Activated CD8-positive, alpha-beta T cell treated with anti-CD3 and anti-CD28 coated beads, Interleukin-2, amount 10 ng/mL, durations not matched to agents 7 days and 5 days (primary cell): ENCODE data around the gene LMF1. TPM values are rescaled to one million over a fixed set of nuclear protein-coding genes. Genes with fewer than 3 reads are reported as not detected.

Experiments used
- ATAC-seq: fragments of 150-1000 bp; cut with Tn5 transposase; one replicate; pipeline ENCODE4 v1.10.0; 2021; ENCODE audit warnings: moderate library complexity
- CTCF ChIA-PET: fragments of 350-600 bp; sonication (Branson Sonifier 250); formaldehyde crosslinking; loops from one replicate; lab custom pipeline; 2021; ENCODE audit warnings: antibody characterized with exemption; lab: Charles Lee
- POLR2A ChIA-PET: fragments of 350-600 bp; sonication (Branson Sonifier 250); formaldehyde crosslinking; loops from one replicate; lab custom pipeline; 2021; ENCODE audit warnings: antibody characterized with exemption; lab: Charles Lee
- DNase-seq: peaks from one replicate; pipeline ENCODE4 v3.0.0-alpha.2; 2020
- H3K27ac Mint-ChIP-seq: one replicate; pipeline ENCODE4 v1.8.0; 2021; ENCODE audit warnings: mild to moderate bottlenecking, mixed read lengths
- H3K27me3 Mint-ChIP-seq: one replicate; pipeline ENCODE4 v1.8.0; 2021; ENCODE audit warnings: low read depth, mixed read lengths
- H3K36me3 Mint-ChIP-seq: one replicate; pipeline ENCODE4 v1.8.0; 2021; ENCODE audit warnings: low read depth, mixed read lengths
- H3K4me1 Mint-ChIP-seq: one replicate; pipeline ENCODE4 v1.8.0; 2021; ENCODE audit warnings: low read depth, mixed read lengths
- H3K4me3 Mint-ChIP-seq: one replicate; pipeline ENCODE4 v1.8.0; 2021; ENCODE audit warnings: mild to moderate bottlenecking, mixed read lengths
- H3K9me3 Mint-ChIP-seq: one replicate; pipeline ENCODE4 v1.8.0; 2022; ENCODE audit warnings: mixed read lengths; ENCODE audit not compliant: insufficient read depth
- total RNA-seq, 2 experiments: library from RNA; stranded (reverse); gene quantifications; one replicate each; pipeline ENCODE4 v1.2.3, GENCODE V29; 2021

Gene LMF1
- total RNA-seq, 2 experiments from 2014 or later: 14.3 to 17.4 TPM

- Mint-ChIP-seq H3K9me3 (no peaks in the 10 kb centered on the region), H3K27me3 (peaks cover 3% of the 10 kb centered on the region), H3K4me3 (no peak overlapping the region), H3K27ac (no peak overlapping the region), H3K4me1 (peaks cover 14% of the 10 kb centered on the region), H3K36me3 (peaks cover 5% of the 10 kb centered on the region)
- ATAC-seq (no peak), DNase-seq (no peak)
- ChIA-PET CTCF (no interaction called here), POLR2A (no interaction called here)
These were observed 1.7 kb upstream of the LMF1 start for GRCh38 chr16:972316-973002.

GRCh38 chr16:971981-972315 lies 1.2 kb upstream of the LMF1 start:
- peaks cover 5% of the 10 kb centered on the region for H3K36me3 Mint-ChIP-seq
- DNase-seq: no peak
- no peak for ATAC-seq
- peaks cover 3% of the 10 kb centered on the region for H3K27me3 Mint-ChIP-seq
- H3K4me1 Mint-ChIP-seq: peaks cover 14% of the 10 kb centered on the region
- CTCF ChIA-PET: no interaction called here
- POLR2A ChIA-PET: no interaction called here
- no peak overlapping the region for H3K4me3 Mint-ChIP-seq
- no peak overlapping the region for H3K27ac Mint-ChIP-seq
- H3K9me3 Mint-ChIP-seq: no peaks in the 10 kb centered on the region

- ATAC-seq (no peak), DNase-seq (no peak)
- ChIA-PET POLR2A (interaction anchor here (0.7 kb wide), 1 partner anchor 653 kb away, joined by 4 read pairs; no protein-coding TSS in a partner anchor), CTCF (no interaction called here)
- Mint-ChIP-seq H3K9me3 (no peaks in the 10 kb centered on the region), H3K4me1 (peaks cover 14% of the 10 kb centered on the region), H3K4me3 (peak overlapping the region; percentile 41), H3K27ac (no peak overlapping the region), H3K27me3 (peaks cover 3% of the 10 kb centered on the region), H3K36me3 (peaks cover 8% of the 10 kb centered on the region)
These were observed 760 bp upstream of the LMF1 start for GRCh38 chr16:971582-971905.

- Mint-ChIP-seq H3K4me1 (peaks cover 14% of the 10 kb centered on the region), H3K9me3 (no peaks in the 10 kb centered on the region), H3K27me3 (peaks cover 3% of the 10 kb centered on the region), H3K27ac (peak overlapping the region; percentile 81), H3K4me3 (peak overlapping the region; percentile 78), H3K36me3 (peaks cover 17% of the 10 kb centered on the region)
- POLR2A ChIA-PET: interaction anchor here (0.6 kb wide), 1 partner anchor 204 kb away, joined by 3 read pairs; no protein-coding TSS in a partner anchor
- no peak for DNase-seq
- CTCF ChIA-PET: no interaction called here
- no peak for ATAC-seq
These were observed 408 bp downstream of the LMF1 start for GRCh38 chr16:970386-970765.

DNA sequence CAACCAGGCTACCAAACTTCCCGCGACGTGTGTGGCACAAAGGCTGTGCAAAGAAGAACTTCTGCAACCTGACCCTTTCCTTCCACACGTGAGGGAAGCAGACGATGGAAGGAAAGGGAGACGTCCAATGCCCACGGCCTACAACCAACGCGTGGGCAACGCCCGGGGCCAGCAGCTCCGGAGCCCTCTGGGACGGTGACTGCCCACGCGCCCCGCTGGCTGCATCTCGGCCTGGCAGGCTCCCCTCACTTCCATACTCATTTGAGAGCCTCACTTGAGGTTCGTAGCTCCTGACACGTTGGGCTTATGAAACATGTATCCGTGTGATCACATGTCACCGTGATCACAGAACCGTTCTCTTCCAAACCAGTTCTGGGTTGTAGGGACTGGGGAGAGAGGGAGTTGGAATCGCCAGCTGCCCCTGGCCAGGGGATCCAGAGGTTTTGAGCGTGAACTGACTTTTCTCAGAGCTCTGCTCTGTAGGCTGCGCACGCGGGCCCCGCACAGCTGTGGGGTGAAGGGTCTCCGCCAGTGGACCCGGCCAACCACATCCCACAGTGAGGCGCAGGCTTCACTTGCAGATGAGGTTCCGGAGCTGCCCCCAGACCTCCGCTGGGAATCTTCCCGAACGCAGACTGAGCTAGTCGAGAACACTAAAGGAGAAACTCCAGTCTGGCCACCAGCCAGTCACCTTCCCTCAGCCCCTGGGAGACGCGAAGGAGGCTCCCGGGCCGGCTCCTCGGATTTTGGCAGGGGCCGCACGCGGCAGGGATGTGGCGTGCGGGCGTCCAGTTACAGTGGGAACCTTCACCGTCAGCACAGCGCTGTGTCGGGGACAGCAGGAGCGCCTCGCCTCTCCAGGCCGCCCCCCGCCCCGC lies 1.0 kb downstream of the LMF1 start:
- peaks cover 3% of the 10 kb centered on the region for H3K27me3 Mint-ChIP-seq
- peak overlapping the region; percentile 78 for H3K4me3 Mint-ChIP-seq
- peaks cover 17% of the 10 kb centered on the region for H3K36me3 Mint-ChIP-seq
- H3K4me1 Mint-ChIP-seq: peaks cover 19% of the 10 kb centered on the region
- ATAC-seq (peak; percentile 6), DNase-seq (no peak)
- H3K27ac Mint-ChIP-seq: peak overlapping the region; percentile 69
- POLR2A ChIA-PET: interaction anchor here (0.6 kb wide), 1 partner anchor 203 kb away, joined by 3 read pairs; no protein-coding TSS in a partner anchor
- H3K9me3 Mint-ChIP-seq: no peaks in the 10 kb centered on the region
- CTCF ChIA-PET: no interaction called here

DNA sequence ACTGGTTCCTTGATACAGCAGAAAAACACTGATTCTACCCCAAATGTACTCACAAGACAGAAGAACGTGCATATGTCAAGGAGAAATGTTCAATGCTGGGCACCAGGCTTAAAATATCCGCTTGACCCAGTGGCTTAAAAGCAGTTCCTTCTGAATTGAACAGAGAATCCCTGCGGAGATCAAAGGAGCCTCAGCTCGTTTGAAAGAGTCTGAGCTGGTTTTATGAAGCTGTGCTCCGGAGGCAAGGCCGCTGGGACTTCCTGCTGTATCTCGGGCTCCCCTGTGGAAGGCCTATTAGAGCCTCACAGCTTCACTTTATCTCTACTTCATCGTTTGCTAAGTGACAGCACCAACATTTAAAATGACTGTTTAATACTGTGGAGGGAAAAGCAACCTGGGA lies 2.2 kb downstream of the LMF1 start:
- peak overlapping the region; percentile 62 for H3K4me3 Mint-ChIP-seq
- H3K4me1 Mint-ChIP-seq: peaks cover 29% of the 10 kb centered on the region
- ChIA-PET POLR2A (no interaction called here), CTCF (no interaction called here)
- no peak for DNase-seq
- no peak for ATAC-seq
- H3K9me3 Mint-ChIP-seq: no peaks in the 10 kb centered on the region
- peaks cover 17% of the 10 kb centered on the region for H3K36me3 Mint-ChIP-seq
- H3K27ac Mint-ChIP-seq: no peak overlapping the region
- H3K27me3 Mint-ChIP-seq: peaks cover 3% of the 10 kb centered on the region

GRCh38 chr16:967546-968295 lies 3.1 kb downstream of the LMF1 start:
- Mint-ChIP-seq H3K27me3 (peaks cover 3% of the 10 kb centered on the region), H3K27ac (no peak overlapping the region), H3K9me3 (no peaks in the 10 kb centered on the region), H3K36me3 (peaks cover 17% of the 10 kb centered on the region), H3K4me1 (peaks cover 34% of the 10 kb centered on the region), H3K4me3 (no peak overlapping the region)
- DNase-seq (no peak), ATAC-seq (no peak)
- CTCF ChIA-PET: no interaction called here
- POLR2A ChIA-PET: no interaction called here

GRCh38 chr16:967077-967541 lies 3.7 kb downstream of the LMF1 start:
- no peak for ATAC-seq
- ChIA-PET POLR2A (no interaction called here), CTCF (no interaction called here)
- Mint-ChIP-seq H3K27me3 (peaks cover 3% of the 10 kb centered on the region), H3K4me1 (peaks cover 34% of the 10 kb centered on the region), H3K36me3 (peaks cover 17% of the 10 kb centered on the region), H3K9me3 (no peaks in the 10 kb centered on the region), H3K4me3 (no peak overlapping the region), H3K27ac (no peak overlapping the region)
- no peak for DNase-seq

- Mint-ChIP-seq H3K36me3 (peaks cover 17% of the 10 kb centered on the region), H3K4me3 (no peak overlapping the region), H3K4me1 (peaks cover 32% of the 10 kb centered on the region), H3K9me3 (no peaks in the 10 kb centered on the region), H3K27ac (no peak overlapping the region), H3K27me3 (peaks cover 1% of the 10 kb centered on the region)
- ChIA-PET CTCF (no interaction called here), POLR2A (no interaction called here)
- no peak for DNase-seq
- no peak for ATAC-seq
These were observed 4.3 kb downstream of the LMF1 start for GRCh38 chr16:966505-966904.

DNA sequence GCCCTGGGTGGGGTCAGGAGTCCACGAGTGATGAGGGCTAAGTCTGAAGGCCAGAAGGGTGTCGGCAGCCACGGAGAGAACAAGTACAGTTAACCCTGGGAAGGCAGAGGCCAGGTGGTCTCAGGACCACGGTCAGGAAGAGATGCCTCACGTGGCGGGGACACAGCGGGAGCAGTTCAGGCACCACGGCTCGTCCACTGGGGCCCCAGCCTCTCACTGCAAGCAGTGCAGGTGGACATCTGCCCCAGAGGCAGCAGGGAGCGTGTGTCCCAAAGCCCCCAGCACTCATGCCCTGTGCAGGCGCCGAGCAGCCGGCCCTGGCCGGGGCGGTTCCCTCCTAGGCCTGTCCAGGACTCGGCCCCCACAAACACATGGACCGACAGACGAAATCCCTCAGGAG lies 4.7 kb downstream of the LMF1 start:
- no peaks in the 10 kb centered on the region for H3K9me3 Mint-ChIP-seq
- ATAC-seq: no peak
- no peaks in the 10 kb centered on the region for H3K27me3 Mint-ChIP-seq
- H3K27ac Mint-ChIP-seq: no peak overlapping the region
- no peak overlapping the region for H3K4me3 Mint-ChIP-seq
- ChIA-PET CTCF (no interaction called here), POLR2A (no interaction called here)
- H3K36me3 Mint-ChIP-seq: peaks cover 17% of the 10 kb centered on the region
- DNase-seq: no peak
- H3K4me1 Mint-ChIP-seq: peaks cover 31% of the 10 kb centered on the region

GRCh38 chr16:965487-965886 lies 5.3 kb downstream of the LMF1 start:
- ChIA-PET CTCF (no interaction called here), POLR2A (no interaction called here)
- no peaks in the 10 kb centered on the region for H3K9me3 Mint-ChIP-seq
- H3K27ac Mint-ChIP-seq: peak overlapping the region; percentile 0
- H3K4me3 Mint-ChIP-seq: no peak overlapping the region
- ATAC-seq (no peak), DNase-seq (no peak)
- H3K36me3 Mint-ChIP-seq: peaks cover 17% of the 10 kb centered on the region
- H3K4me1 Mint-ChIP-seq: peaks cover 31% of the 10 kb centered on the region
- no peaks in the 10 kb centered on the region for H3K27me3 Mint-ChIP-seq

DNA sequence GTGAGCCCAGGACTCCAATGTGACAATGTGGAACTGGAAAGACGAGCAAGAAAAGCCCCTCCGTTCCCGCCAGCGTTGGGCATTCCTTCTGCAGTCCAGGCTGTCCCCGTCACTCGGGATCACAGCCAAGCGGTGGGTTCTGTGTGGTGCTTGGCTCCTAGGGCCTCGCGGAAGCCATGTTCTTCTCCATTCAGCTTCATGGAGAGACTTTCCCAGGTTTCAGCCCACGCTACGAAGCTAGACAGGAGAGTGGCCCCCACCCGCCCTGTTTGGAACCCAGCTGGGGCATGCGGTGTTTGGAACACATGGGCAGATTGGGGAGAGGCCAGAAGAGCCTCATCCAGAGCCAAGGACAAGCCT lies 5.8 kb downstream of the LMF1 start:
- Mint-ChIP-seq H3K9me3 (no peaks in the 10 kb centered on the region), H3K27me3 (no peaks in the 10 kb centered on the region), H3K36me3 (peaks cover 17% of the 10 kb centered on the region), H3K4me3 (no peak overlapping the region), H3K4me1 (peaks cover 31% of the 10 kb centered on the region), H3K27ac (peak overlapping the region; percentile 74)
- ChIA-PET POLR2A (interaction anchor here (0.8 kb wide), 1 partner anchor 232 kb away, joined by 3 read pairs; no protein-coding TSS in a partner anchor), CTCF (no interaction called here)
- DNase-seq: no peak
- ATAC-seq: no peak
